GM21723 (cell line): ENCODE data around the gene MYDGF.

Experiments used
- ATAC-seq: cut with Tn5 transposase; IDR thresholded peaks from one replicate; pipeline ENCODE4 v1.9.1; 2021; ENCODE audit warnings: mild to moderate bottlenecking, moderate library complexity; ENCODE audit not compliant: unreplicated experiment

Gene MYDGF

GRCh38 chr19:4678881-4679790 lies 9.0 kb upstream of the MYDGF start:
- ATAC-seq, result no peak

GRCh38 chr19:4676955-4677731 lies 7.0 kb upstream of the MYDGF start:
- ATAC-seq, result no peak

GRCh38 chr19:4675346-4675745 lies 5.2 kb upstream of the MYDGF start:
- ATAC-seq, result no peak

GRCh38 chr19:4673726-4674125 lies 3.6 kb upstream of the MYDGF start:
- no peak for ATAC-seq

- ATAC-seq, result no peak
Observed at GRCh38 chr19:4673216-4673615, 3.1 kb upstream of the MYDGF start.

GRCh38 chr19:4671185-4671851 lies 1.2 kb upstream of the MYDGF start:
- ATAC-seq, result no peak

DNA sequence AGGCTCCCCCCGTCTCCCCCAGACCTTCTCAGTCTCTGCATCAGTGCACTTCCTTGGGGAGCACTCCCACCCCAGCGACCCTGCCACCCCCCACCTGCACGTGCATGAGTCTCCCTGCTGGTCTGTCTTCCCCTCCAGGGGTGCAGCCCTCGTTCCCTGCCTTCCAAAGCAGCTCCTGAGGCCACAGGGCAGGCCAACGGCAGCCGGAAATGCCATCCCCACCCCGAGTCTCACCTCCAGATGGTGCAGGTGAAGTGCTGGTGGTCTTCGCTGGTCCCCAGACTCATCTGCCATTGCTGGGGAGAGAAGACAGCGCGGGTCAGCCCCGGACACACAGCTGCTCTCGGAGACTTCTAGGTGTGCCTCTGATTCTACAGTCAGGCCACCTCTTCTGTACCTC lies 5.5 kb downstream of the MYDGF start:
- no peak for ATAC-seq

- ATAC-seq, result no peak
Observed at GRCh38 chr19:4662812-4663211, 7.3 kb downstream of the MYDGF start.

- ATAC-seq, result no peak
Observed at GRCh38 chr19:4662020-4662695, 8.0 kb downstream of the MYDGF start.

DNA sequence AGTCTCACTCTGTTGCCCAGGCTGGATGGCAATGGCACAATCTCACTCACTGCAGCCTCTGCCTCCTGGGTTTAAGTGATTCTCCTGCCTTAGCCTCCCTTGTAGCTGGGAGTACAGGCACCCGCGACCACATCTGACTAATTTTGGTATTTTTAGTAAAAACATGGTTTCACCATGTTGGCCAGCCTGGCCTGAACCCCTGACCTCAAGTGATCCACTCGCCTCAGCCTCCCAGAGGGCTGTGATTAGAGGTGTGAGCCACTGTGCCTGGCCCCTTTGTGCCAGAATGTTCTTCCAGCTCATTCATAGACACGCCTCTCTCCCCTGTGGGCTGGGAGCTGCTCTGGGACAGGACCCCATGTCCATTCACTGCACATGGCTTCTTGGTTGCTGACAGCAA lies 9.1 kb downstream of the MYDGF start:
- no peak for ATAC-seq

DNA sequence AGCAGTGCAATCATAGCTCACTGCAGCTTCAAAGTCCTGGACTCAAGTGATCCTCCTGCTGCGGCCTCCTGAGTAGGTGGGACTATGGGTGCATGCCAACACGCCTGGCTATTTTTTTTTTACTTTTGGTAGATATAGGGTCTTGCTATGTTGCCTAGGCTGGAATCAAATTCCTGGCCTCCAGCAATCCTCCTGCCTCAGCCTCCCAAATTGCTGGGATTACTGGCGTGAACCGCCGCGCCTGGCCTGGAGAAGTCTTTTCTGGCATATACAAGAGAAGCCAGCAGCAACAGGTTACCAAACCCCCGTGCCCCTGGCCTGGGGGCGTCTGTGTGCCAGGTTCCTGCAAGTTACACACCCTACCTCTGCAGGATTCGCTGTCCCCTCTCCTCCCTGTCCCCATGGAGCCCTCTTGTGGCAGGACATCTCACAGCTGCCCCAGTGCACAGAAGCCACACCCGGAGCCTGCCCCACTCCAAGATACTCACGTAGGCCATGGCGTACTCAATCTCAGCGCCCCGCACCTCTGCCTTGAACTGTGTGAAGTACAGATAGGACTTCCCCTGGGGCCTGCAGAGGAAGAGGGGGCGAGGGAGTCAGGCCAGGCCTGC lies 9.9 kb downstream of the MYDGF start:
- ATAC-seq, result no peak

- no peak for ATAC-seq
Observed at GRCh38 chr19:4657835-4658234, 12.3 kb downstream of the MYDGF start.

DNA sequence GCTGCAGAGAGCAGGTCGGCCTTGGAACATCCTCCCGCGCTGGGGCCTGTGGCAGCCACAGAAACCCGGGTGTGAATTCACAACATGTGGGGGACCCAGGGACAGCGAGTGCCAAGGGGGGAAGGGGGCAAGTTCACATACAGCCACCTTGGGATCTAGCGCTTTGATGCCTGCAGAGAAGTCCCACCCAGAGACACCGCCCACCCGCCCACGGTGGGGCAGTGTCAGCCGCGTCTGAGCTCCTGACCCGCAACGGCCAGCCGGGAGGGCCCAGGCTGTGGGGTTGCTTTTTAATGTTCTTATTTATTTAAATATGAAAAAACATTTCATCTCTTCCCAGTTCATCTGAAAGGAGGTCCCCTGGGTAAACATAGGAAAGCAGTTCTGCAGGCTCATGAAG lies 12.9 kb downstream of the MYDGF start:
- no peak for ATAC-seq

DNA sequence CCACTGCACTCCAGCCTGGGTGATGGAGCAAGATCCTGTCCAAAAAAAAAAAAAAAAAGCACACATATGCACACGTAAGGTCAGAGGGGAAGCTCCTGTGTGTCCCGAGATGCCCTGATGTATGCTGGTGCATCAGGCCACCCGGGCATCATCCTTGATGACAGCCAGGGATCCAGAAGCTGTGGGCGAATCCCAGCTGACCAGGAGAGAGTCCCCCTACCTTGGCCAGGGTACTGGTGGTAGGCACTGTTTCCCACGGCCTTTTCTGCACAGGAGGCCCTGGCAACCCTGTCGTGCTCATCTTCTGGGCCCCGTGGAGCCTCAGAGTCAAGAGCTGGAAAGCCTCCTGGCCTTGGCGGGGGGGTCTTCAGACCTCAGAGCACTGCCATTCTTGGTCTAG lies 14.0 kb downstream of the MYDGF start:
- ATAC-seq, result no peak

GRCh38 chr19:4654437-4655361 lies 15.4 kb downstream of the MYDGF start:
- ATAC-seq, result no peak

DNA sequence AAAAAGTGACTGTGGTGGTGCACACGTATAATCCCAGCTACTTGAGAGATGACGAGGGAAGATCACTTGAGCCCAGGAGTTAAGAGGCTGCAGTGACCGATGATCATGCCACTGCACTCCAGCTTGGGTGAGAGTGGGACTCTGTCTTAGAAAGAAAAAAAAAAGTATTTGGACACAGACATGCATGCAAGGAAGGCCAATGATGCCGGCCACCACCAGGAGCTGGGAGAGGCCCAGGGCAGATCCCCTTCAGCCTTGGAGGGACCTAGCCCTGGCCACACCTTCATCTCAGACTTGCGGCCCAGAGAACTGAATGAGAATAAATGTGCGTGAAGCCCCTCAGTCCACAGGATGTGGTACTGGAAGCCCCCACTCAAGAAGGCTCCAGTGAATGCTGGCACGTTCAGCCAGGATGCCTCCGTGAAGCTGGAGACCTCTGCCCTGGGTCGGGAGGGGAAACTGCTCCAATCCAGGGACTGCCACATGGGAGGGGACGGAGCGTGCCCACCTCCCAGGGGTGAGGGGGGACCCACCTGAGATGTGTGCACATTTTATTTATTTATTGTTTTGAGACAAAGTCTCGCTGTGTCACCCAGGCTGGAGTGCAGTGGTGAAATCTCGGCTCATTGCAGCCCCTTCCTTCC lies 16.2 kb downstream of the MYDGF start:
- ATAC-seq, result no peak

DNA sequence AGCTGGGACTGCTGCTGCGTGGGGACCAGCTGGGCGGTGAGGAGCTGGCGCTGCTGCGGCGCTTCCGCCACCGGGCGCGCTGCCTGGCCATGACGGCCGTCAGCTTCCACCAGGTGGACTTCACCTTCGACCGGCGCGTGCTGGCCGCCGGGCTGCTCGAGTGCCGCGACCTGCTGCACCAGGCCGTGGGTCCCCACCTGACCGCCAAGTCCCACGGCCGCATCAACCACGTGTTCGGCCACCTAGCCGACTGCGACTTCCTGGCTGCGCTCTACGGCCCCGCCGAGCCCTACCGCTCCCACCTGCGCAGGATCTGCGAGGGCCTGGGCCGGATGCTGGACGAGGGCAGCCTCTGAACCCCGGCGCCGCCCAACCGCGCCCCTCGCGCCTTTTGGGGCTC lies 18.1 kb downstream of the MYDGF start:
- ATAC-seq, result no peak

DNA sequence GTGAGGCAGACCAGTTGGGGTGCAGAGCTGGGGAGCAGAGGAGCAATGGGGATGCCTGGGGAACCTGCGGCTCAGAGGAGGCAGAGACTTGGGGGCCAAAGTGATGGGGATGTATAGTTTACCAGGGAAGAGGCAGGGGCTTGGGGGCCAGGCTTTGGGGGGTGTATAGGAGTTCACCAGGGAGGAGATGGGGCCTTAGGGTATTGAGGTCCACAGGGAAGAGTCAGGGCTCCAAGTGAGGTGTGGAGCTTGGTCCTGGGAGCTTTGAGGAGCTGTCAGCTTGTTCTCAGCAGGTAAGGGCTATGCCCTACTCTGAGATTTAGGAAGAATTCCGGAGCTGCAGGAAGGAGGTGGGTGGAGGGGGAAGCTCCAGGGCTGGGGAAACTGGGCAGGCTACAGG lies 20.0 kb downstream of the MYDGF start:
- no peak for ATAC-seq

DNA sequence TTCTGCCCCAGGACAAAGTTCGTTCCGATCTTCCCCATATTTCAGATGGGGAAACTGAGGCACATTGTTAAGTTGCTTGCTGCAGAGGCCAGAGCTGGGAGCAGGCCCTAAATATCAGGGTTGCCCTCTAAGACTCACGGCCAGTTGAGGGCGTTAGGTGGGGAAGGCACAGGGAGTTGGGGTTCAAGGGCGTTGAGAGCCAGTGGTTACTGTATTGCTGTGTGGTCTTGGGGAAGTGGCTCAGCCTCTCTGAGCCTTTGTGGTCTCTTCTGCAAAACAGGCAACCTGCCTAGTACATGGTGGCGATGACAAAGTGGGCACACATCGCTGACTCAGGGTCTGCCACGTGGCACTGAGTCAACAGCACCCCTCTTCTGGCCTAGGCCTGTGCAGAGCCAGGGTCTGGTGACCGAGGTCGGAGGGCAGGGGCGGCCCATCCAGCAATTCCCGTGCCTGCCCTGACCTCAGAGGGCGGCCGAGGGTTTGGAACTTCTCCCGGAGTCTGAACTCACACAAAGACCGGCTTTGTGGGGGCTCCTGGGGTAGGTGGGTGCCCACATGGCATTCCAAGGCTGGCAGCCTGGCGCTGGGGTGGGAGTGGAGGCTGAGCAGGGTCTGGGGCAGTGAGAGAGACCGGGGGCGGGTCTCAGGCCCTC lies 20.6 kb downstream of the MYDGF start:
- ATAC-seq, result no peak
